Stimulated activated CD8-positive, alpha-beta memory T cell treated with anti-CD3 and anti-CD28 coated beads, Interleukin-15, amount 100 ng/mL, for 24 hours (primary cell): ENCODE results near the gene PDE1C.
"Not testable (repeated sequence)": the region's sequence is repeated elsewhere in the genome, so short reads cannot be mapped to it uniquely, and the experiment has no call there.

Experiments used
- DNase-seq: peaks from one replicate; pipeline ENCODE4 v3.0.0-alpha.2; 2020; ENCODE audit warnings: low read depth

PDE1C gene

DNA sequence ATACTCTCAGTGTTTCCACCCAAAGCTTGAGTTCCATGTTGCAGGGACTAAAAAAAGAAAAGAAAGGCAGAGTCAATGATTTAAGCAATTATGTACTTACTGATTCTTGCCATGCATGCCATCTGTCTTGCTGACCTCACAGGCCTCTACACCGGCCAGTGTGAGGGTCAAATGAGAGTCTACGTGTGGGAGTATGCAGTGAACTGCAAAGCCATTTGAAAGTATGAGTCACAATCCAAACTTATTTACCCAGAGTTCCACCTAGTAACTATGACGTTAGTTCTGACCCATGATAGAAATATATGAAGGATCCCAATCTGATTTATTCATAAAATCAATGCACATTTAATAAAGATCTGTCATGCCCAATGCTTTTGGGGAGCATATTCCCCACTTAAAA, 26.5 kb downstream of the PDE1C start:
- no peak for DNase-seq

DNA sequence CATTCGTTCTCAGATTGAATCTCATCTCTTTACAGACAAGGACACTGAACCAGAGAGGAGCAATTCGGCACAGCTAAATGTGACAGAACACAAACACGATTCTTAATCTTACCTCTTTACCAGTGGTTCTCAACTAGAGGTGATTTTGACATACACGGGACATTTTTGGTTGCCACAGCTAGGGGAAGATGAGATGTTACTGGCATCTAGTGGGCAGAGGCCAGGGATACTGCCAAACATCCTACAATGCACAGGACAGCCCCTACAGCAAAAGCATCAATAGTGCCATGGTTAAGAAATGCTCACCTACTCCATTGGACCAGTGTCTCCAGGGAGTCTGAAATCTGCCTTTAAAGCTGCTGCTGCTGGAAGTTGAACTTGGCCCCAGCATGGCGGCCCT, 27.3 kb downstream of the PDE1C start:
- no peak for DNase-seq

DNA sequence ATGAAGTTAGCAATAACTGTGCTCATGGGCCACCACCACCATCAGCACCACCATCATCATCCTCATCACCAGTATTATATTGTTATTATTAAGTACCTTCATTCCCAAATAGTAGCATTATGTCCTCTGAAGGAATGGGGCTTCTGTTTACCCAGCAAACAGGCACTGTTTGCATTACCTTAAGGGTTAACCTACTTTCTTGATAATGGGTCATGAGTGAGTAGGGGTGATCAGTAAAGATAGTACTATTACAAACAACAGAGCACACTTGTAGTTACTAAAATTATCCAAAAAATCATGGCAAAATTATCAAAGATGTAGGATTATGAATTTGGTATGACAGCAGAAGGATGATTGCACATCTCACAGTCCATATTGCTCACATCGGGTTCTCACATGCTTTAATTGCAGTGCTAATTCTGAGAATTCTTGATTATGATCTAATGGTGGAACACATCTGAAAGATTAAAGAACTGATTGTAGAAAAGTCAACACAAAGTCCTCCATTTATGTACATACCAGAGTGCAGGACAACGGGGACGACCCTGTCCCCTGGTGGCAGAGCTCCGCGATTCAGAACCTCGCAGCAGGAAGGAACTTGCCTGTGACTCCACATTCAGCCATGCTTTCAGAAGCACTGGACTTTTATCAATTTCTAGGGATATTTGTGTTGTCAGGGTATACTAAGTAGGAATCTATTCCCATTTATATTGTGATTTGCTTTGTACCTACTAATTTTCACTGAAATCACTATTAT, 31.0 kb downstream of the PDE1C start:
- no peak for DNase-seq

DNA sequence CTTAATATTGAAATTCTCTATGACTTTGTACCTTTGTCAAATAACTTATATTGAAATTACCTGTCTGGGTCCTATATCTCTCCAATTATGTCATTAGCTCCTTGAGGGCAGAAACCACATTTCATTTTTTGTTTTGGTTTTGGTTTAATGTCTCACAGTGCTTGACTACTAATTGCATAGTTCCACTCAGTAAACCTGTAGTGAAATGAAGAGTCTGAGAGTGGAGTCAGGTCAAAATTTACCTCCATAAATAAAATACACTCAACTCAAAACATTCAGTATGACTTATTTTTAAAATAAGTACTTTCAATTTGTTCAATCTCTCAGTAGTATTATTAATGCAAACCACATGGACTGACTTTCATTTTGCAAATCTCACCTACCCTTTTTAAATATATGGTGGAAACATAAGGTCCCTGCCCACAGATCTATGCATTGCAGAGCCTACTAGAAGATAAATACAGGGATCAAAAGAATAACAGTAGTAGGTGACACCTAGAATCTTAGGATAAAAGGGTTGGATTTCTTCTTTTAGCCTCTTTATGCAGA, 32.5 kb downstream of the PDE1C start:
- no peak for DNase-seq

DNA sequence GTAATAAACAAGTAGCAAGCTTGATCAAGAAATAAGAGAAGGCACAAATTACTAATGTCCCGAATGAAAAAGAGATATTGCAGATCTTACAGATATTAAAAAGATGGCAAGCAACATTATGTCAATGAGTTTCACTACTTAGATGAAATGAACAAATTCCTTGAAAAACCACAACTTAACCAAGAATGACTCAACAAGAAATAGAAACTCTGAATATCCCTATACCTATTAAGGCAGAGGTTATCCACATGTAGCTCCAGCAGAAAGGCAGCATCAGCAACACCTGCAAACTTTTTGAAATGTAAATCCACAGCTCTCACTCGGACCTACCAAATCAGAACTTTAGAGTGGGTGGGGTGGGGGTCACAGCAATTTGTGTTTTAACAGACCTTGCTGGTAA, 33.6 kb downstream of the PDE1C start:
- DNase-seq = no peak

DNA sequence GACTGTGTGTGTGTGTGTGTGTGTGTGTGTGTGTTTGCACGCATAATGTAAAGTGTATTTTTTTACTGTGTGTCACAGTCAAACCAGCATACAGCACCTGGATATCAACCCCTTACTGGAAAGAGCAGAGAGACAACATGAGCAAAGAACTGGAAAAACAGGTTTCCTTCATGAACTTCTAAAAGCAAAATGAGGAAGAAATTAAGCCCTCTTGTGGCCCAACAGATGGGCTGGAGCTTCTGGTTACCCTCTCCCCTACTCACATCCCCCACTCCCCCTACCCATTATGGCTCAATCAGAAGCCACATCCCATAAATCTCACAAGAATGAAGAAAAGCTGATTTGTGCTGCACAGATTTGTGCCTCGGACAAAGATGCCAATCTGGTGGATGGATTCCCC, 36.2 kb downstream of the PDE1C start:
- no peak for DNase-seq

DNA sequence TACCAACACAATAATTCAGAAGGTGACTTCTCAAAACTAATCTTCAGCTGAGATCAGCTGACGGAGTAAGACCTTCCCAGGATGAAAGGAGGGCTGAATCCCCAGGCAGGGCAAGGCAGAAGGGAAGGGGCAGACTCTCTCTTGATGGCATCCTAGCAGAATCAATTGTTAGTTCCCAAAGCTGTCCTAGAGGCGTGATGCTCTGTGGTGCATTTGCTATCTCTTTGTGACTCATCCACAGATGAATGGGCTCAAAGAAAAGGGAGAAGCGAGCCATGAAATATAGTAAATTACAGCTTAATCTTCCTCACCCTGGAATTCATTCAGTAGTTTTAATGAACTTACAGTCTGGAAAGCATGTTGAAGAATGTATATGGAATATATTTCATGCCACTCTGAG, 37.2 kb downstream of the PDE1C start:
- no peak for DNase-seq

DNA sequence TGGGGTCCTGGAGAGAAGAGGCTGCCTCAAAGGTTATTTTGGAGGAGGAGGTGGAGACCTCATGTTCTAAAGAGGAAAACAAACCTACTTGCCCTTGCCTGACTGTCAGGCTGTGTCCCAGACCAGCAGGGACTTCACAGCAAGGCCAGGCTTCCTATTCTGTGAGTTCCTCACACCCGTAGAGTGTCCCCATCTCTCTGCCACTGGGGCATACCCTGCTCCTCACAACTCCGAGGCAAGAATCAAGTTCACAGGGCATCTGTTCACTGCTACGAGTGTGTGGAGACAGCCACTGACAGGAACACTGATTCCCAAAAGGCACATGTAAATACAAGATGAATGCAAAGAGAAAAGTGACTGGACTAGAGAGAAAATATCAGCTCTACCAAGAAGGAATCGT, 38.0 kb downstream of the PDE1C start:
- no peak for DNase-seq

DNA sequence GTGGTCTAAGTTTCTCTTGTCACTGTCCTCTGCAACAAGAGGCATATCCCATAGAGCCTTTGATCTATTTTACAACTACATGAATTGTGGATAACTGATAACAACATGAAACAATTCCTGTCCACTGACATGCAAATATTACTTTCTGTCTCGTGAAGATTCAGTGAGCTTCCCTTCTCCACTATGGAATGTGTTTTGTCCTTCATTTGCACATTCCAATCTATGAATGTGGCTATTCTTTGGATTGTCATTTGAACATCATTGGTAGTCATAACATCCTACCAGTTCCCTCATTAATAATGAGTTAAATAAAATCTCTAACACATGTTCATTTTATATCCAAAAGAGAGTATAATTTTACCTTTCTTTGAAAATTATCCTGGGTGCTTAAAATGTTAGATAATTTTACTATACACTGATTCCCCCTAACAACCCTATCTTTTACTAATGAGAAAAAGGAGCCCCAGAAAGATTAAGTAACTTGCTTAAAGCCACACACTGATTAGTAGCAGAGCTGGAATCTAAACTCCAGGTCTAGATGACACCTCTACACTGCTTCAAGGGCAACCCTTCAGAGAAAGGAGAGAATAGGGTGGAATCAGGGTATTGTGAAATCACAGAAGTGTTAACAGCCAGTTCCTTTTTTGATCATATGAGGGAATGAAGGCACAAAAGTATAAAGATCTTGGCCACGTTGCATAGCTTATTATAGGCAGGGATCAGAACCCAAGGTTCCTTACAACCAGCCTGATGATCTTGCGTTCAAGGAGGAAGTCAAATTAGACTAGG, 39.1 kb downstream of the PDE1C start:
- no peak for DNase-seq

DNA sequence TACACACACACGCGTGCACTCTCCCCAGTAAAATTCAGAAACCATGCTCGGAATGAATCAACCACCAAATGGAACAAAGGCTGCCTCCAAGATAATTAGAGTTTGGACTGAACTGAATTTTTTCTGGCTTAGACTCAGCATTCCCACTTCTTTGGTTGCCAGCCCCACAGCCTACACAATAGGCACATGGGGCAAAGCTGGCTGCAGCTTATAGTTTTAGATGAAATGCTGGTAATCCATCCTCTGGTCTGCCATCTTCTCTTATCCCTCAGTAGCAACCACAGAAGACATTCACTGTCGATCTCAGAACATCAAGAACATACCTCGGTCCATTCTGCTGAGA, 44.2 kb downstream of the PDE1C start:
- DNase-seq = no peak

DNA sequence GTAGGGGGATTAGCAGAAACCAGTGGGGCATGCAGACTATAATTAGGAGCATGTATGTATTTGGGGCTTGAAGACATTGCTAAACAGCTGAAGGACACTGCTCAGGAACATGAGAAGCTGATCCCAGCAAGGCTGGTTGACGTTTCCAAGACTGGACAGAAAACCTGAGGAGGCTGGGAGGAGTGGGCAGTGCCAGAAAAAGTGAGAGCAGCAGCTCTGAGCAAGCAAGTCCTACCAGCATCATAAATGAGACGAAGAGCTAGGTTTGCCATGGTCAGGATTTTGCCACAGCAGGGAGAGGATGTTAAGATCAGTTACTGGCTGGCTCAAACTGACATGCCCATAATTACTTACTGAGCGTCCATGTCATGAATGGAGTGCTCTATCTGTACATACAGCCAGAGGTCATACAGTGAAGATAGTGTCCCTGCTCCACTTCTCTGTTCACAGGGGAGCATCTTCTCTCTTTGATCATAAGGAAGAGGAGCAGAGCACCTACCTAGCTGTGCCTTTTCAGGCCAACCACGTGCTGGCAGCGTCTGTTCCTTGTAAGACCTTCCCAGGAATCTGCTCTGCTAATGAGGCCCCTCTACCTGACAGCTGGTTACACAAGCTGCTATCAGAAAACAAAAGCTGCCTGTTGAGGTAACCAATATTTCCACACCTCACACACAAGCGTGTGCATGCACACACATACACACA, 44.7 kb downstream of the PDE1C start:
- DNase-seq = no peak

DNA sequence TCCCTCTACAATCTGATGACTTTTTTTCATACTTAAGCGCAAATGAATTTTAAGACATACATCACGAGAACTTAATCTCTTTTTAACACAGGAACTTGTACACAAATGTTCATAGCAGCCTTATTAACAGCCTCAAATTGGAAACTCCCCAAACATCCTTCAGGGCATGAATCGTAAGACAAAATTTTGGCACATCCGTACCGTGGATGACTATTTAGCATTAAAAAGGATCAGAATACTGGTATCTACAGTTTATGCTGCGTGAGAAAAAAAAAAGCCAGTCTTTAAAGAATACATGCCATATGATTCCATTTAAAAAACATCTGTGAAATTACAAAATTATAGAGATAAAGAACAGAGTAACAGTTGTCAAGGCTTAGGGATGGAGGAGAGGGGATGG, 46.8 kb downstream of the PDE1C start:
- no peak for DNase-seq

DNA sequence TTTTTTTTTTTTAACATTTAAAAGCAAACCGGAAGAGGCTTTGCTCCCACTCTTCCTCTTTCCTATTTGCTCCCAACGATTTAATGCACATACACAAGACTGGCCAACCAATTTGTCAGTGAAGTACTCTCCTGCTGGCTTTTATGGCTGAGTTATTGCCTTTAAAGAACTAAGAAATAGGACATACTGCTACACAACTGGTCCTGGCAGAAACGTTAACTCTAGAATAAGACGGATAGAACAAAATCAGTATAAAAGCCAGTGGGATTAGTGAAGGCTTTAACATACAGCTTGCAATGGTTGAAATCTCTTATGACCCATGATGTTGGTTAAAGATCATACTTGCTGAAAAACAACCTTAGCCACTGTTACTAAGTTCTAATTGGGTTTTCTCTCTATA, 47.2 kb downstream of the PDE1C start:
- DNase-seq = no peak

DNA sequence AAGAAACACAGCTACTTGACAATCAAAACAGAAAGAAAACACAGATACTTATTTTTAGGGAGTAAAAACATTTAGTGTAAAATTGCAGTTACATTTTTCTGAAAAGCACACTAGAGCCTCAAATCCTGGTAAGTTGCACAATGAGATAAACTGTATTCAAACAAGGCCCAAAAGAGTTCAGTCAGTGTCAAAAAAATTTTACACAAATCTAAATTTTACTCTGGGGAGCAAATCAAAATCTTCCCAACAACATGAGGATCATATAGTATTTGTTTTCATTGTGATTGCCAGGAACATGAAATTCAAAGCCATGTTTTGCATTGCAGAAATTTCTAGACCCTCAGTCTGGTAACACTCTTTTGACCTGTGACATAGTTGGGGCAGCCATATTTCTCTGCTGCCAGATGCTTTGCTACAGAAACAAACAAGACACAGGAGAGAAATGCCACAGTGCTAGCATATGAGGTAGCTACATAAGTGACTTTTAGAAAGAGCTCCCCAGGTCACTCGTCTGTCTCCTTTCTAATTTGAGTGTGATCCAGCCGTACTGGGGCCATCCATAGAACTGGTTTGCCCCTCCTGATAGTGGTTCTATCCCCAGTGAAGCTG, 49.6 kb downstream of the PDE1C start:
- no peak for DNase-seq

DNA sequence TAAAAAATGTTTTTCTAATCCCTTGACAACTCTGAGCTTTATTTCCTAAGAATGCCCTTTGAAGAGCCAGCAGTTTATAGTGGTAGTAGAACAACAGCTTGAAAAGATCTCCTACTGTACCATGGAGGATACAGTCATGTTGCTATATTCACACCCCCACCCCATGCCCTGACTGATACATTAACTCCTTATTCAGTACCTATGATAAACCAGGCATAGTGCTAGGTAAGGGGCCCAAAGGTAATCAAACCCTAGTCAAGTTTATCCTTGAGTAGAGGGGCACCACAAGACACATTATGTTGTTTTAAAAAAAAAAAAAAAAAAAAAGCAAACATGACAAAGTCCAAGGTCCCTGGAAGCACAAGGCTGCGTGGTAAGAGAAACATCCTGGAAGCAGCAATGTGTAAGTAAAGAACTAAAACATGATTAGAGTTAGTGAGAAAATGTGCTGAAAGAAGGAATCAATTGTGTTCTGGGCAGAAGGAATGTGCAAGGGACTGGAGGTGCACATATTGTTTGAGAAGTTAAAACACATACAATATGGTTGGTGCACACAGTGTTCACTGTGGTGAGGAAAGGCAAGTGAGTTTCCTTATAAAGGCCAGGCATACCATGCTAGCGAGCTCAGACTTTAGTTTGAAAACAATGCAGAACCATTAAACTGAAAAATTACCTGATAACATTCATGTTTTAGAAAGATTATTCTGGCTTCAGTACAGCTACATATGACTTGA, 51.2 kb downstream of the PDE1C start:
- no peak for DNase-seq

DNA sequence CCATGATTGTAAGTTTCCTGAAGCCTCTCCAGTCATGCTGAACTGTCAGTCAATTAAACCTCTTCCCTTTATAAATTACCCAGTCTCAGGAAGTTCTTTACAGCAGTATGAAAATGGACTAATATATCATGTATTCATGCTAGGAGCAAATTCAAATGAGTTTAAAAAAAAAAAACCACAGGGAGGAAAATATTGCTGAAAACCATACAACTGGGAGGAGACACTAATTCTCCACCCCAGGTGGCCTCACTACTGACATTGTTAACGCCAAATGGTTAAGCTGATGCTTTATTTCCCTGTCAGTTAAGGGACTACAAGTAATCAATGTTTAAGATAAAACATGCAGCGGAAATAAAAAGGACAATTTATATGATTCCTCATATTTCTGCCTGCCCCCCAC, 55.1 kb downstream of the PDE1C start:
- DNase-seq = no peak

DNA sequence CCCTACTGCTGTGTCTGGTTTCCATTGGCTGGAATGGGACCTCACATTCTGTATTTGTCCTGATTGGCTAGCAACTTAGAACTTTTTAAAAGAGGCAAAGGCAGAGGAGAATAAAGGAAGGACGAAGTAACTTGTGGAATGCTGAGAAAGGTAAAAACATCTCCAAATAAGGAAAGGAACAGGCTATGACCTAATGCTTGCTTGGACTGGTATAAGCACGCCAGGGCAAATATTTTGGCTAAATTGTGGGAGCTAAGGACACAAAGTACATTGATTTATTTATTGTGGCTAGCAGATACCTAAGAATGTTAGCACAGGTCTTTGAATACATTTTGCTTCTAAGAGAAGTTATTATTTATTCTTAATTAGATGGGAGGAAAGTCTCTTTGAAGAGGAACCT, 56.7 kb downstream of the PDE1C start:
- not testable (repeated sequence) for DNase-seq

DNA sequence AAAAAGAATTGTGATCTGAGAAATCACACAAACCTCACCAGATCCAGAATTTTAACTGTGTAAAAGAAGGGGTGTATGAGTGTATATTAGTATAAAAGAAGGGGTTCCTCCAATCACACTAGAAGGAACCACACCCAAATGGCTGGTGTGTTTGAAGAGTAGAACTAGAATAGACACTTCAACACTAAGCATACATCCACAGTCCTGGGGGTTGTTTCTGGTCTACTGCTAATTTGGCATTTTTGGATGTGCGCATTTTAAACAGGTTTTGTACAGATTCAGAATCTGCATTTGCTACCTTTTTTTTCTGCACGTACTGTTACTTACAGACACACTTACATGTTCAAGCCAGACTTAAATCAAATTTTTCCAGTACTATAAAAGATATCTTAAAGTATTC, 64.6 kb downstream of the PDE1C start:
- no peak for DNase-seq

DNA sequence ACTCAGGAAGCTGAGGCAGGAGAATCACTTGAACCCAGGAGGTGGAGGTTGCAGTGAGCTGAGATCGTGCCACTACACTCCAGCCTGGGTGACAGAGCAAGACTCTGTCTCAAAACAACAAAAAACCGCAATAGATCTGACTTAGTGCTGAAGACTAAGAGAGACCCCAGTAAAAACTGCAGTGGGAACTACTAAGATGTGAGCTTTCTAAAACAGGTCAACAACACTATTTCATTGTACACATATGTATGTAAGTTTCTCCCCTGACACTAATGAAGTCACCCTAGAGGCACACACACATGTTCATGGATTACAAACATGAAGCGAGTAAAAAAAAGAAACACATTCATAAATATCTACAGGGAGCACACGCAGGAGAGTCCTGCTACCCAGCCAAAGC, 68.3 kb downstream of the PDE1C start:
- DNase-seq = no peak

DNA sequence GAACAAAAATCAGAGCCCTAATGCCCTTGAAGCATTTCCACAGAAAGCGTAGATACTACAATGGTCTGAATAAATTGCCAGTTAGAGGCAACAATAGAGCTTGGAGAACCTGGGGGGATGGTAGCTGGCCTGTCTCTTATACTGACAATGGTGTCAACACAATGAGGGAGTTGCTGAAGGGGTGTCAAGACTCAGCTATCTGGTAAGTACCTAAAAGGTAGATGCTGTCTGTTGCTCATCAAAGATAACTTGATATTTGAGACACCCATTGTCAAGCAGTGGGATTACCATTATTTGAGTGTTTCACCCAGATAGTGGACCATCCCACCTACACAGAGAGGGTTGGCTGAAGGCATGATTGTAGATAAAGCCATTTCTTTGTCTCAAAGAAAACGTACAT, 72.8 kb downstream of the PDE1C start:
- no peak for DNase-seq

DNA sequence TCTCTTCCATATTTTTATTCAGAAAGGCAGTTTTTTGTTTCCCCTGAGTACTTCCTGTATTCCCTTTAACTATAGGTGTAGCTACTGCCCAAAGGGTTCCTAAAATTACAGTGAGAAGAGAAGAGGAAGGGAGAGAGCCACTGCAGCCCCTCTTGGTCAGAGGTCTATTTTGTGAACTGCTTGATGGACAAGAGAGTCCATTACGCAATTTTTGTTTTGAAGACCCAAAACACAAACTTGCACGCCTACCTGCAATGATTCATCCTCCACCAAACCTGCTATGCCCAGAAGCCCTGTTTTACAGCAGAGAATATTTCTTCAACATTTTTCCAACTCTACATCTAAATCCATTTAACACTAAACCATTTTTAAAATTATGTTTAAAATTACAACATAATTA, 75.1 kb downstream of the PDE1C start:
- DNase-seq = no peak

DNA sequence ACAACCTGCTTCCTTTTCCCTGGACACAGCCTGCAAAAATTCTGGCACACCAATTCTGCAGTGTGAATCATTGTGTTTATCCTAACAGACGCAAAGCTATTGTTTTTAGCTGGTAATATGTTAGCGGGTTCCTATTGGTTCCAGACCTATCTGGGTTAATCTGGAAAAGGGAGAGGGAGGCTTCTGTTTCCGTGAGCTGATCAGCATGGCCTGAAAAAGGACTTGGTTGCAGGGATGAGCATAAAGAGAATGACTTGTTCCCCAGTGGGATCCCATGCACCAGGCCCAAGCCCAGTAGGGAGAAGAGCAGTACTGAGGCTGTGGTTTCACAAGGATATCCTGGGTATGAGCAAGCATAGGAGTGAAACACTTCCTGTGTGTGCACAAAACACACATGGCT, 78.4 kb downstream of the PDE1C start:
- no peak for DNase-seq
